Trophoblast cell (in vitro differentiated cells and primary cell): Measurements from ENCODE around the gene LANCL2.

Source experiments
- DNase-seq, 2 donors: peaks; one replicate each; pipeline ENCODE4 v3.0.0-alpha.2; 2016
- H2AFZ ChIP-seq: 2 replicates; pipeline ENCODE4 v1.6.1; 2013; ENCODE audit warnings: low read length, moderate library complexity, mild to moderate bottlenecking; ENCODE audit not compliant: insufficient read depth, poor library complexity
- H2AK5ac ChIP-seq: 2 replicates; pipeline ENCODE4 v1.6.1; 2013; ENCODE audit warnings: mild to moderate bottlenecking, low read length
- H2BK120ac ChIP-seq: 2 replicates; pipeline ENCODE4 v1.6.1; 2013; ENCODE audit warnings: low read length, mild to moderate bottlenecking, moderate library complexity; ENCODE audit not compliant: insufficient read depth, poor library complexity
- H2BK12ac ChIP-seq: 2 replicates; pipeline ENCODE4 v1.6.1; 2013; ENCODE audit warnings: mild to moderate bottlenecking, low read length, moderate library complexity
- H2BK5ac ChIP-seq: 2 replicates; pipeline ENCODE4 v1.6.1; 2013; ENCODE audit warnings: low read length, low read depth, moderate library complexity, mild to moderate bottlenecking; ENCODE audit not compliant: poor library complexity
- H3K14ac ChIP-seq: 2 replicates; pipeline ENCODE4 v1.6.1; 2013; ENCODE audit warnings: mild to moderate bottlenecking, low read length
- H3K18ac ChIP-seq: 2 replicates; pipeline ENCODE4 v1.6.1; 2013; ENCODE audit warnings: mild to moderate bottlenecking, low read length
- H3K23ac ChIP-seq: 2 replicates; pipeline ENCODE4 v1.6.1; 2013; ENCODE audit warnings: low read length
- H3K27ac ChIP-seq: 2 replicates; pipeline ENCODE4 v1.5.1; 2013; ENCODE audit warnings: low read depth, mild to moderate bottlenecking, inconsistent platforms, low read length, moderate library complexity
- H3K27me3 ChIP-seq: 2 replicates; pipeline ENCODE4 v1.6.1; 2013; ENCODE audit warnings: inconsistent platforms, mild to moderate bottlenecking, low read length, moderate library complexity; ENCODE audit not compliant: insufficient read depth
- H3K36me3 ChIP-seq, 2 experiments: 1 replicate in 1 of 2; 2 replicates in 1 of 2; pipeline ENCODE4 v1.6.1; 2013; ENCODE audit warnings: low read length in 2 of 2, mild to moderate bottlenecking in 2 of 2, moderate library complexity in 1 of 2; ENCODE audit not compliant: insufficient read depth in 2 of 2, control insufficient read depth in 1 of 2
- H3K4ac ChIP-seq: 2 replicates; pipeline ENCODE4 v1.6.1; 2013; ENCODE audit warnings: low read depth, mild to moderate bottlenecking, low read length, moderate library complexity
- H3K4me1 ChIP-seq, 2 experiments: 1 replicate in 1 of 2; 2 replicates in 1 of 2; pipeline ENCODE4 v1.6.1; 2013; ENCODE audit warnings: low read length in 2 of 2, mild to moderate bottlenecking in 2 of 2, moderate library complexity in 1 of 2; ENCODE audit not compliant: insufficient read depth in 2 of 2, control insufficient read depth in 1 of 2
- H3K4me2 ChIP-seq: 2 replicates; pipeline ENCODE4 v1.6.1; 2013; ENCODE audit warnings: inconsistent platforms, mild to moderate bottlenecking, low read length, moderate library complexity
- H3K4me3 ChIP-seq: 2 replicates; pipeline ENCODE4 v1.5.1; 2013; ENCODE audit warnings: mild to moderate bottlenecking, low read depth, low read length, inconsistent platforms
- H3K79me1 ChIP-seq: one replicate; pipeline ENCODE4 v1.6.1; 2013; ENCODE audit warnings: low read length
- H3K79me2 ChIP-seq: 2 replicates; pipeline ENCODE4 v1.6.1; 2013; ENCODE audit warnings: low read length, mild to moderate bottlenecking; ENCODE audit not compliant: control insufficient read depth, insufficient read depth, poor library complexity
- H3K9ac ChIP-seq: 2 replicates; pipeline ENCODE4 v1.6.1; 2013; ENCODE audit warnings: mild to moderate bottlenecking, low read length
- H3K9me3 ChIP-seq: 2 replicates; pipeline ENCODE4 v1.6.1; 2013; ENCODE audit warnings: low read depth, mild to moderate bottlenecking, control low read depth, inconsistent platforms, low read length; ENCODE audit not compliant: insufficient read depth
- H4K12ac ChIP-seq: 2 replicates; pipeline ENCODE4 v1.6.1; 2013; ENCODE audit warnings: low read depth, mild to moderate bottlenecking, low read length, moderate library complexity
- H4K8ac ChIP-seq: 2 replicates; pipeline ENCODE4 v1.6.1; 2013; ENCODE audit warnings: low read depth, mild to moderate bottlenecking, low read length, moderate library complexity
- H4K91ac ChIP-seq: one replicate; pipeline ENCODE4 v1.6.1; 2013; ENCODE audit warnings: low read depth, mild to moderate bottlenecking, low read length, moderate library complexity
- WGBS: extraction: QIAGEN DNeasy Blood & Tissue Kit; methylation state at CpG from one replicate; pipeline ENCODE4 v1.1.7; 2013; ENCODE audit warnings: missing lambda C conversion rate; ENCODE audit not compliant: insufficient read length, insufficient coverage; ENCODE audit errors: extremely low coverage; 5-methylcytosine and 5-hydroxymethylcytosine counted together

The LANCL2 gene

DNA sequence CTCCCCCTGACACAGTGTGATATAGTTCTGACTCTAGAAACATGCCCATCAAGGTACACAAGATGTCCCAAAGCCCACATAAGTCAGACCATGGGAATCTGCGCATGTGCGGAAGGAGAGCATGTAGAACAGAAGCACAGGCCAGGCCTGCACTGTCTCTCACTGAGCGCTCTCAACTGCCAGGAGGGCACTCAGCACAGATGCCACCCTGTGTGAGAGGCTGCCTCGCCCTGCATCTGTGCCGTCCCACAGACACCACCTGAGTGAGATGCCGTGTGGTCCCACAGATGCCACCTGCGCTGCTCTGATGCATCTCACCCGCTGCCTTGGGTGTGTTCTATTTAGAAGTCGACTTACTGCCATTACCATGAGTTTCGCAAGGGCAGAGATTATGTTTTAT lies 108.8 kb downstream of the LANCL2 start:
- H3K23ac ChIP-seq = no peak overlapping the region
- H3K27me3 ChIP-seq = no peaks in the 10 kb centered on the region
- no peaks in the 10 kb centered on the region for H3K36me3 ChIP-seq
- no peak overlapping the region for H3K14ac ChIP-seq
- no CpG with 5 or more reads among the region's 10 CpGs for WGBS
- H4K8ac ChIP-seq = no peak overlapping the region
- H2BK5ac ChIP-seq = no peak overlapping the region
- no peak overlapping the region for H3K27ac ChIP-seq
- H3K9ac ChIP-seq = no peak overlapping the region
- peak overlapping the region; percentile 30 for H3K4me3 ChIP-seq
- H2BK120ac ChIP-seq = no peak overlapping the region
- no peak overlapping the region for H2BK12ac ChIP-seq
- no peaks in the 10 kb centered on the region for H3K79me2 ChIP-seq
- H4K91ac ChIP-seq = no peak overlapping the region
- H2AFZ ChIP-seq = no peak overlapping the region
- no peak for DNase-seq
- no peak overlapping the region for H4K12ac ChIP-seq
- H3K4ac ChIP-seq = no peak overlapping the region
- H3K18ac ChIP-seq = no peak overlapping the region
- H3K79me1 ChIP-seq = no peaks in the 10 kb centered on the region
- H2AK5ac ChIP-seq = no peak overlapping the region
- peaks cover 3% of the 10 kb centered on the region for H3K9me3 ChIP-seq
- H3K4me1 ChIP-seq = peaks cover 0 to 2% of the 10 kb centered on the region in 2 experiments
- H3K4me2 ChIP-seq = no peak overlapping the region

DNA sequence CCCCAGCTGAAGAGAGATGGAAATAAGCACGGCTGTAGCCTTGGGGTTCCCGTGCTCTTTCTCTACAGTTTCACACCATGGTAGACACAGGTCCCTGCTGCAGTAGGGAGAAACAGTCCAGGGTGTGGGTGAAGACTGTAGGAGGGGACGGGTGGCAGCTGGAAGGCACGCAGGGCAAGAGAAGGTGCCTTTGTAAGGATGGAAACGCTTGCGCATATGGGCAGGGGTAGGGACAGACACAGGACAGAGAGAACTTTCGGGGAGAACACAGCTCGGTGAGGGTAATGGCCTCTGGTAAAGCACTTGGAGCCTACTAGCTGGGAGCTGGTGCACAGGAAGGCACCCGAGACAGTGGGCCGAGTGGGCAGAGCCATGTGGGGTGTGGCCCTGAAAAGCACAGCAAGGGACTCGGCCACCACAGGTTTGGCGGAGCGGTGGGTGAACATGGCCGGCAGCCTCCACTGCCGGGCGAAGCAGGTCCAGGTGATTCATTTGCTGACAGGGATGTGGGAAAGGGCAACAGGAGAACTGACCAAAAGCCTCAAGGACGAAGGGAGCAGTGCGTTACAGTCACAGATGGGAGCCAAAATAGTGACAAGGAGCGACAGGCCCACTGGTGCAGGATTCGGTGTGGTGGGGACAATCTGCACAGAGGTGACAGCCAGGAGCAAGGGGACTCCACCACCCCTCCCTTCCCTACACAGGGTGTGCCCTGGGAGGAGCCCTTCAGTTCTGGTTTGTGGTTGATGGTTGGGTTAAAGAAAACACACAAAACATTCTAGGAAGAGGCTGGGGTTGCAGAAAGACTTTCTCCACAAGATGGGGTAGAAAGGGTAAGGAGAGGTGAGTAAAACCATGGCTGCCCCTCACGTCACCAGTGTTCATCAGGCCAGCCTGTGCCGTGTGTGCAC lies 110.1 kb downstream of the LANCL2 start:
- Histone ChIP-seq H3K18ac (no peak overlapping the region), H4K8ac (no peak overlapping the region), H3K36me3 (no peaks in the 10 kb centered on the region), H2BK12ac (no peak overlapping the region), H2AFZ (no peak overlapping the region), H2AK5ac (no peak overlapping the region), H2BK120ac (no peak overlapping the region), H3K4me2 (no peak overlapping the region), H3K79me1 (no peaks in the 10 kb centered on the region), H3K27me3 (no peaks in the 10 kb centered on the region), H3K9ac (no peak overlapping the region), H3K14ac (no peak overlapping the region), H3K9me3 (peaks cover 3% of the 10 kb centered on the region), H3K4me1 (peaks cover 0 to 2% of the 10 kb centered on the region in 2 experiments), H3K4me3 (no peak overlapping the region), H3K27ac (no peak overlapping the region), H4K91ac (no peak overlapping the region), H4K12ac (no peak overlapping the region), H3K23ac (no peak overlapping the region), H2BK5ac (no peak overlapping the region), H3K79me2 (no peaks in the 10 kb centered on the region), H3K4ac (no peak overlapping the region)
- no peak for DNase-seq
- no CpG with 5 or more reads among the region's 22 CpGs for WGBS

DNA sequence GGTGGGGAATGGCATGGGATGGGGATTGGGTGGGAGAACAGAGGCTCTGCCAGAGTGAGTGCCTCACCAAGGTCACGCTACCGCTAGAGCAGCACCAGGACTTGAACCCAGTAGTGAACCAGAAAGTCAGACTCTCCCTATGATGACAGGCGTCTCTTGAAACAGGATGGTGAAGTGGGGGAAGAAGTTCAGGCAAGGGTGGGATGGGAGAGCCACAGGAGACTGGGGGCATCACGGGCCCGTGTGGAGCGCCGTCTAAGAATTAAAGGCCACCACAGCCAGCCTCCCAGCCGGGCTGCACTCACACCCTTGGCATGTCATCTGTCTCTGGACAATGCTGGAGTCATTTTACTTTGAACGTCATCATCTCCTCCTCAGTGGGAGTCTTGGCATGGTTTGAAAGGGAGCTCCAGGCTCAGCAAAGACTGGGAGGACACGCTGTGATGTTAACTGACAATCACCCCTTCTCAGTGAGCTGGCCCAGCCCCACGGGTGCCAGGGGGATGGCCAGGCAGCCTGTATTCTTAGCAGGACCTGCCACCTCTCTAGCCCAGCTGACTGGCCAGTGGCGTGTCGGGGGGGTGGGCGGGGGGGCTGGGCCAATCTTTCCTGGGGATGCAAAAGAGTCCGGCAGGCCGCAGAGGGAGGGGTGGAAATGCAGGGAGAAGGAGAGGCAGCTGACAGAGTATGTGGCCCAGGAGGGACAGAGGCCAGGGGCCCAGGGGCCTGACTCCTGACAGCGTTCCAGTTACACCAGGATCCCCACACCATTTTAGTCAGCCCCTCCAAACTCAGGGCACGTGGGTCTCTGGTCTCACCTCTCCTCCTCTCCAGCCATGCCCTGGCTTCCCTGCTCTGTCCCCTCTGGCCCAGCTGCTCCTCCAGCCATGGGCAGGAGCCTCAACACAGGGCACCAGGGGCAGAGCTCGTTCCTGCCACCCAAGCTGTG lies 111.0 kb downstream of the LANCL2 start:
- peak; percentile 11 to 62 for DNase-seq
- H3K36me3 ChIP-seq = peaks cover 0 to 2% of the 10 kb centered on the region in 2 experiments
- no peak overlapping the region for H3K4ac ChIP-seq
- no peak overlapping the region for H3K14ac ChIP-seq
- H3K79me1 ChIP-seq = no peaks in the 10 kb centered on the region
- peaks cover 3% of the 10 kb centered on the region for H3K9me3 ChIP-seq
- no peak overlapping the region for H4K12ac ChIP-seq
- H3K27me3 ChIP-seq = no peaks in the 10 kb centered on the region
- no peak overlapping the region for H3K4me3 ChIP-seq
- no CpG with 5 or more reads among the region's 19 CpGs for WGBS
- H2AK5ac ChIP-seq = no peak overlapping the region
- no peak overlapping the region for H2BK5ac ChIP-seq
- H2BK12ac ChIP-seq = no peak overlapping the region
- no peak overlapping the region for H2BK120ac ChIP-seq
- H3K18ac ChIP-seq = no peak overlapping the region
- no peak overlapping the region for H3K27ac ChIP-seq
- no peak overlapping the region for H4K8ac ChIP-seq
- no peak overlapping the region for H3K9ac ChIP-seq
- H4K91ac ChIP-seq = no peak overlapping the region
- H3K79me2 ChIP-seq = no peaks in the 10 kb centered on the region
- H3K23ac ChIP-seq = no peak overlapping the region
- peaks cover 0 to 2% of the 10 kb centered on the region in 2 experiments for H3K4me1 ChIP-seq
- H3K4me2 ChIP-seq = no peak overlapping the region
- H2AFZ ChIP-seq = no peak overlapping the region

DNA sequence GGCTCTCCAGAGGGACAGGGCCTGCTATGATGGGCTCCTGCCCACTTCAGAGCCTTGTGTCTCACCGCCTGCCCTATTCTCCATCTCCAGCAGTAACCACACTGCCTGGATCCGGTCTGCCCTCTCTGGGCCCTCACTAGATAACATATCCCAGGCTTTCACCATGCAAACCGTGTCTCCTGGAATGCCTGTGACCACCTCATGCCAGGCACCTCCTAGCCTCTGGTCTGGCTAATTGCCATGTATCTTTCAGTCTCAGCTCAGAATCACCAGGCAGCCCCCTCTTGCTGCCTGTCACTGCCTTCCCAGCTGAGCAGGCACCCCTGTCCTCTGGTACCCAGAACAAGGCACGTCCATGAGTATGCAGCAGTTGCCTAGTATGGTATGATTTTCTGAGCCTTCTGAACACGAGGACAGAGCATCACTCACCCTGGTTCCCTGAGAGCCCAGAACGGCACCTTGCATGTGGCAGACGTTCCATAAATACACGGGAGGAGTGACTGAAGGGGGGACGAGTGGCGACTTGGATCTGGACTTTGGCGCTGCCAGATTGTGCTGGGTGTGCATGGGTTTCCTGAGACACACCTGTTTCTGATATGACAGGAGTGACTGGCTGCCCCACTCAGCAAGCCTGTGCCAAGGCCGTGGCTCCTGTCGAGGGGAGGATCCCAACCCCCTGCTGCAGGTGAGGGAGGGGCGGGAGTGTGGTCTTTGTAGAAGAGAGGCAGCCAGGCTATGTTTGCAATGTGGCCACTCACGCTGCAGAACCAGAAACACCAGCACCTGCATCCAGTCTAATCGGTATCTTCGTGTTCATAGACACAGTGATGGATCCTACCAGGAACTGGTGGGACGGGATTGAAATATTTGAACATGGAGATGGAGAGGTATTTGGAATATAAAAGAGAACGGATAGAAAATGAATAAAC lies 112.0 kb downstream of the LANCL2 start:
- DNase-seq = peak; percentile 75 to 90
- H3K27ac ChIP-seq = no peak overlapping the region
- no peak overlapping the region for H3K9ac ChIP-seq
- H3K79me1 ChIP-seq = no peaks in the 10 kb centered on the region
- H4K8ac ChIP-seq = no peak overlapping the region
- H3K4me1 ChIP-seq = peaks cover 0 to 2% of the 10 kb centered on the region in 2 experiments
- H3K18ac ChIP-seq = no peak overlapping the region
- H4K12ac ChIP-seq = no peak overlapping the region
- H3K4ac ChIP-seq = no peak overlapping the region
- no peak overlapping the region for H3K4me2 ChIP-seq
- peaks cover 3% of the 10 kb centered on the region for H3K9me3 ChIP-seq
- H2BK120ac ChIP-seq = no peak overlapping the region
- H4K91ac ChIP-seq = no peak overlapping the region
- no peaks in the 10 kb centered on the region for H3K27me3 ChIP-seq
- H2BK12ac ChIP-seq = no peak overlapping the region
- no peaks in the 10 kb centered on the region for H3K79me2 ChIP-seq
- H3K4me3 ChIP-seq = no peak overlapping the region
- H2BK5ac ChIP-seq = no peak overlapping the region
- H2AFZ ChIP-seq = no peak overlapping the region
- 100% methylated on average over 2 of the region's 19 CpGs for WGBS
- H3K23ac ChIP-seq = no peak overlapping the region
- no peak overlapping the region for H2AK5ac ChIP-seq
- H3K36me3 ChIP-seq = peaks cover 0 to 2% of the 10 kb centered on the region in 2 experiments
- H3K14ac ChIP-seq = no peak overlapping the region
